Thoracic aorta (tissue), 2 donors: ENCODE measurements around the gene GLT1D1. TPM values are rescaled to one million over a fixed set of nuclear protein-coding genes. Genes with fewer than 3 reads are reported as not detected.

Experiments
- ATAC-seq: fragments of 150-250 bp; one replicate; pipeline ENCODE4 v1.8.0; 2017; ENCODE audit warnings: low read depth; ENCODE audit not compliant: insufficient number of reproducible peaks, low FRiP score
- DNase-seq: peaks from one replicate; pipeline ENCODE4 v3.0.0-alpha.2; 2020; ENCODE audit warnings: low spot score
- H3K27ac ChIP-seq, 2 donors: fragments of 200-600 bp; sonication (generic); 1 replicate in 1 of 2; 2 replicates in 1 of 2; pipeline ENCODE4 v1.5.1; 2016; ENCODE audit warnings: mild to moderate bottlenecking in 2 of 2, moderate library complexity in 2 of 2
- H3K27me3 ChIP-seq: fragments of 200-600 bp; sonication (generic); replicated peaks from 2 replicates; pipeline ENCODE4 v1.6.0; 2016; ENCODE audit warnings: mild to moderate bottlenecking; ENCODE audit not compliant: insufficient read depth
- H3K36me3 ChIP-seq: fragments of 200-600 bp; sonication (generic); one replicate; pipeline ENCODE4 v1.5.1; 2016
- H3K4me1 ChIP-seq, 2 donors: fragments of 200-600 bp; sonication (generic); 1 replicate in 1 of 2; 2 replicates in 1 of 2; pipeline versions ENCODE4 v1.5.1 to v1.6.0; 2016; ENCODE audit warnings: low read depth in 2 of 2, mild to moderate bottlenecking in 1 of 2; ENCODE audit not compliant: control insufficient read depth in 1 of 2
- H3K4me3 ChIP-seq: fragments of 200-600 bp; sonication (generic); 2 replicates; pipeline ENCODE4 v1.5.1; 2016; ENCODE audit warnings: mild to moderate bottlenecking
- H3K9me3 ChIP-seq: fragments of 200-600 bp; sonication (generic); 2 replicates; pipeline ENCODE4 v1.5.1; 2016
- total RNA-seq, 2 donors: library from RNA; depleted of rRNA; stranded (reverse); fragments of >200 nt; gene quantifications; one replicate each; pipeline versions ENCODE4 v1.1.0 to v1.2.3, GENCODE V29; 2016
- TF ChIP-seq, protein P1 (sequence below): fragments of 200-600 bp; sonication (generic); IDR thresholded peaks from one replicate; pipeline ENCODE4 v1.5.1; 2019; ENCODE audit warnings: antibody characterized with exemption

GLT1D1 gene
- total RNA-seq, 2 donors from 2014 or later: 0.68 to 0.85 TPM

DNA sequence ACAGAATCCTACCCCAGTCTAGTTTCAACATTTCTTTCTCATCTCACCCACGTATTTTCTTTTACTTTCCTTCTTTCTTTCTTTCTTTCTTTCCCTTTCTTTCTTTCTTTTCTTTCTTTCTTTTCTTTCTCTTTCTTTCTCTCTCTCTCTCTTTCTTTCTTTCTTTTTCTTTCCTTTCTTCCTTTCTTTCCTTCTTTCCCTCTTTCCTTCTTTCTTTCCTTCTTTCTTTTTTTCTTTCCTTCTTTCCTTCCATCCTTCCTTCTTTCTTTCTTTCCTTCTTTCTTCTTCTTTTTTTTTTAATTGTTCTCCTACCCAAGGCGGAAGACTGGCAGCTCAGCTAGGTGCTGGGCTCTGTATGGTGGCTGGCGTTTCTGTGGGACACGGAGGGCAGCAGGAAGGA is 55.0 kb downstream of the GLT1D1 start:
- Histone ChIP-seq H3K9me3 (no peaks in the 10 kb centered on the region), H3K36me3 (no peaks in the 10 kb centered on the region), H3K27me3 (no peaks in the 10 kb centered on the region), H3K4me3 (no peak overlapping the region), H3K27ac (no peak overlapping the region), H3K4me1 (peaks cover 0 to 6% of the 10 kb centered on the region in 2 donors)
- DNase-seq (no peak), ATAC-seq (no peak)
- TF ChIP-seq, protein P1, sequence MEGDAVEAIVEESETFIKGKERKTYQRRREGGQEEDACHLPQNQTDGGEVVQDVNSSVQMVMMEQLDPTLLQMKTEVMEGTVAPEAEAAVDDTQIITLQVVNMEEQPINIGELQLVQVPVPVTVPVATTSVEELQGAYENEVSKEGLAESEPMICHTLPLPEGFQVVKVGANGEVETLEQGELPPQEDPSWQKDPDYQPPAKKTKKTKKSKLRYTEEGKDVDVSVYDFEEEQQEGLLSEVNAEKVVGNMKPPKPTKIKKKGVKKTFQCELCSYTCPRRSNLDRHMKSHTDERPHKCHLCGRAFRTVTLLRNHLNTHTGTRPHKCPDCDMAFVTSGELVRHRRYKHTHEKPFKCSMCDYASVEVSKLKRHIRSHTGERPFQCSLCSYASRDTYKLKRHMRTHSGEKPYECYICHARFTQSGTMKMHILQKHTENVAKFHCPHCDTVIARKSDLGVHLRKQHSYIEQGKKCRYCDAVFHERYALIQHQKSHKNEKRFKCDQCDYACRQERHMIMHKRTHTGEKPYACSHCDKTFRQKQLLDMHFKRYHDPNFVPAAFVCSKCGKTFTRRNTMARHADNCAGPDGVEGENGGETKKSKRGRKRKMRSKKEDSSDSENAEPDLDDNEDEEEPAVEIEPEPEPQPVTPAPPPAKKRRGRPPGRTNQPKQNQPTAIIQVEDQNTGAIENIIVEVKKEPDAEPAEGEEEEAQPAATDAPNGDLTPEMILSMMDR: no peak

DNA sequence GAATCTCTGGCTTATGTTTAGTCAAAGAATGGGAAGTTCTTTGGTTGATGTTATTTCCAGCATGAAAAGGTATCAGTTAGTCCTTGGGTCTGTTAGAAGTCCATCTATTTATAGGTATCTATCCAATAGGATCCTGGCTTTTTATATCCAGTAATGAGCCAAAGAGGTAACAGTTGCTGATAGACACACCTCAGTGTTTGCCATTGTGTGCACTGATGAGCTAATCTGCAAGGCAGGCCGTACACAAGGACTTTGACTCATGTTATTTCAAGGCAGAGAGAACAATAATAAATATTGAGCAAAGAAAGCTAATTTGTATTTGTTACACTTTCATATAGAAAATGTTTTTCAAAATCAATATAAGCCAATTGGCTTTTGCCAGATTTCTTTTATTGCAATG is 56.4 kb downstream of the GLT1D1 start:
- H3K27me3 ChIP-seq: no peaks in the 10 kb centered on the region
- H3K27ac ChIP-seq: no peak overlapping the region
- TF ChIP-seq, protein P1: no peak
- ATAC-seq: no peak
- no peak overlapping the region for H3K4me3 ChIP-seq
- no peak for DNase-seq
- no peaks in the 10 kb centered on the region for H3K36me3 ChIP-seq
- H3K9me3 ChIP-seq: no peaks in the 10 kb centered on the region
- peaks cover 0 to 6% of the 10 kb centered on the region in 2 donors for H3K4me1 ChIP-seq

DNA sequence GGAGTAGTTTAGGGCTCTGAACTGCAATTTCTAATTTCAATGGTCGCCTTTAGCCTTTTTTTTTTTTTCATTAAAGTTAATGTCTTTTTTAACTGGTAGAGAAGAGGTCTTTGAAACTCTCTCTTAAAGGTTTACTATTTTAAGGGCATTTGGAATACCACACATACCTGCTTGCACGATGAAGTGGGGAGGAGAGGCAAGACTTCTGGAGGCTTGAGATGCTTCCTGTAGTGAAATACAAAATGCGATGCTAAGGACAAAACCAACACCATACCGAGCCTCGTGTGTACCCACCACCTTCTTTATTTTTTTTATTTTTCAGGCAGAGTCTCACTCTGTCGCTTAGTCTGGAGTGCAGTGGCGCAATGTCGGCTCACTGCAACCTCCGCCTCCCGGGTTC is 57.4 kb downstream of the GLT1D1 start:
- H3K9me3 ChIP-seq: no peaks in the 10 kb centered on the region
- DNase-seq (no peak), ATAC-seq (no peak)
- peaks cover 0 to 6% of the 10 kb centered on the region in 2 donors for H3K4me1 ChIP-seq
- no peaks in the 10 kb centered on the region for H3K27me3 ChIP-seq
- no peak overlapping the region for H3K4me3 ChIP-seq
- TF ChIP-seq, protein P1: no peak
- no peaks in the 10 kb centered on the region for H3K36me3 ChIP-seq
- H3K27ac ChIP-seq: no peak overlapping the region

DNA sequence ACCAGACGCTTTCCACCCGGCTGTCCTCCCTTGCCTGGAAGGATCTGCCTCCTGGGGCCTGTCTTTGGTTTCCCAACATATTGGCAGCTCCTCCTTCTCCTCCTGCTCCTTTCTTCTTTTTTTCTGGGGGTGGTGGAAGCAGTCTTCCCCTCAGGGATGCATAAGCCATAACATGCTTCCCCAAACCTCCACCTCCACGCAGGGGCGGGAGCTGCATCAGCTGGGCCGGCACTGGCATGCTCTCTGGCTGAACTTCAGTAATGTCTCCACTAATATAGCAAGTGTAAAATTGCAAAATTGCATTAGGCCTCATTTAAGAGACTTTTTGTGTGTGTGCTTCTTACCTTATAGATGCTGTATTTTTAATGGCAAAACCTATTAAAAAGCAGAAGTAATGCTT is 58.6 kb downstream of the GLT1D1 start:
- Histone ChIP-seq H3K4me1 (peaks cover 0 to 3% of the 10 kb centered on the region in 2 donors), H3K4me3 (no peak overlapping the region), H3K36me3 (no peaks in the 10 kb centered on the region), H3K27ac (no peak overlapping the region), H3K27me3 (no peaks in the 10 kb centered on the region), H3K9me3 (no peaks in the 10 kb centered on the region)
- ATAC-seq: no peak
- TF ChIP-seq, protein P1: no peak
- no peak for DNase-seq

DNA sequence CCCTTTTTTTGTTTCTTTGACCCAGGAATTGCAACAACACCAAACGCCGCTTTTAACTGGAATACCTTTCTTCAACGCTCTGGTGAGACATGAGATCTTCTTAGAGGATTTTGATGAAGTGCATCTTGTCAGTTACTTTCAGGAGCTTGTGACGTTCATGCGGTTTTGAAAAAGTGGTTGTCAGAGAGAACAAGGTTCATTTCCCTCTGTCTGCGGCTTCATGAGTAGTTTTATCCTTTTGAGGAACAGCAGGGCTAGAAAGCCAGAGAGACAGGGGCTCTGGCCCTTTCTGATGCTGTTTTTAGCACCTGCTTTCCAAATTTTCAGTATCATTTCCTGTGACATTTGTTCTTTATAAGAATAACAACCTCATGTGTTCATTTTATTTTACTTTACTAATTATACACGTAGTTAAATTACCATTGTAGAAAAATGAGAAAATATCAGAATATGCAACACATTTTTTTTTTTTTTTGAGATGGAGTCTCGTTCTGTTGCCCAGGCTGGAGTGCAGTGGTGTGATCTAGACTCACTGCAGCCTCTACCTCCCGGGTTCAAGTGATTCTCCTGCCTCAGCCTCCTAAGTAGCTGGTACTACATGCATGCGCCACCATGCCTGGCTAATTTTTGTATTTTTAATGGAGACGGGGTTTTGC is 61.8 kb downstream of the GLT1D1 start:
- peaks cover 1 to 3% of the 10 kb centered on the region in 2 donors for H3K4me1 ChIP-seq
- H3K9me3 ChIP-seq: no peaks in the 10 kb centered on the region
- H3K36me3 ChIP-seq: no peaks in the 10 kb centered on the region
- H3K4me3 ChIP-seq: no peak overlapping the region
- DNase-seq (no peak), ATAC-seq (no peak)
- H3K27ac ChIP-seq: no peak overlapping the region
- TF ChIP-seq, protein P1: no peak
- H3K27me3 ChIP-seq: no peaks in the 10 kb centered on the region
